Gastrocnemius medialis (tissue), 4 donors: ENCODE data around the gene ARHGEF39. TPM values are rescaled to one million over a fixed set of nuclear protein-coding genes. Genes with fewer than 3 reads are reported as not detected.

ENCODE experiments used
- ATAC-seq, 2 donors: fragments of 150-250 bp; one replicate each; pipeline ENCODE4 v1.9.1; 2016
- DNase-seq, 2 donors: peaks; one replicate each; pipeline ENCODE4 v3.0.0-alpha.2; 2019
- H3K27ac ChIP-seq, 4 donors: fragments of 200-600 bp; sonication (generic); 1 replicate in 1 of 4; 2 replicates in 3 of 4; pipeline ENCODE4 v1.5.1; 2016 to 2018; ENCODE audit warnings: mild to moderate bottlenecking in 2 of 4, moderate library complexity in 1 of 4
- H3K27me3 ChIP-seq, 3 donors: fragments of 200-600 bp; sonication (generic) in 2 of 3; 1 replicate in 1 of 3; 2 replicates in 2 of 3; pipeline versions ENCODE4 v1.5.1 to v1.6.0; 2016 to 2019; ENCODE audit warnings: mild to moderate bottlenecking in 1 of 3, moderate library complexity in 1 of 3
- H3K36me3 ChIP-seq, 2 donors: fragments of 200-600 bp; sonication (generic) in 1 of 2; one replicate each; pipeline ENCODE4 v1.5.1; 2017 to 2018
- H3K4me1 ChIP-seq, 2 donors: fragments of 200-600 bp; sonication (generic) in 1 of 2; one replicate each; pipeline ENCODE4 v1.5.1; 2016 to 2017; ENCODE audit warnings: mild to moderate bottlenecking in 2 of 2
- H3K4me3 ChIP-seq, 4 donors: fragments of 200-600 bp; sonication (generic) in 3 of 4; 1 replicate in 1 of 4; 2 replicates in 3 of 4; pipeline ENCODE4 v1.5.1; 2016 to 2019; ENCODE audit warnings: mild to moderate bottlenecking in 2 of 4
- H3K9me3 ChIP-seq, 3 donors: fragments of 200-600 bp; sonication (generic) in 2 of 3; 1 replicate in 1 of 3; 2 replicates in 2 of 3; pipeline ENCODE4 v1.5.1; 2016 to 2019
- POLR2A ChIP-seq, 2 donors: fragments of 450-650 bp; IDR thresholded peaks; one replicate each; pipeline ENCODE4 v1.6.1; 2017; ENCODE audit warnings: antibody characterized with exemption in 2 of 2, mild to moderate bottlenecking in 2 of 2, moderate library complexity in 2 of 2
- in situ Hi-C, 4 donors: fragments of 200-750 bp; cut with MboI; loops; one replicate each; pipeline versions ENCODE4 v1.15.0 to v1.8.0; 2017; ENCODE audit warnings: low sequenced_read_pairs in 4 of 4
- intact Hi-C: fragments of 100-400 bp; cut with DNase I; formaldehyde crosslinking; loops from one replicate; pipeline ENCODE4 v1.15.1; 2023; ENCODE audit warnings: low total_unique reads
- total RNA-seq, 4 donors: library from RNA; depleted of rRNA; stranded (reverse); fragments of >200 nt; gene quantifications; one replicate each; pipeline versions ENCODE4 v1.1.0 to v1.2.3, GENCODE V29; 2016
- TF ChIP-seq, protein P1 (sequence below), 5 experiments: fragments of 450-650 bp in 3 of 5; fragments of 200-600 bp in 2 of 5; sonication (generic) in 2 of 5; IDR thresholded peaks in 4 of 5; conservative IDR thresholded peaks in 1 of 5; 1 replicate in 4 of 5; 2 replicates in 1 of 5; pipeline ENCODE4 v1.5.1; 2016 to 2019; ENCODE audit warnings: antibody characterized with exemption in 5 of 5, mild to moderate bottlenecking in 3 of 5, moderate library complexity in 3 of 5

ARHGEF39 gene
- total RNA-seq, 4 donors from 2014 or later, result 0.07 to 0.10 TPM; not detected in 2

DNA sequence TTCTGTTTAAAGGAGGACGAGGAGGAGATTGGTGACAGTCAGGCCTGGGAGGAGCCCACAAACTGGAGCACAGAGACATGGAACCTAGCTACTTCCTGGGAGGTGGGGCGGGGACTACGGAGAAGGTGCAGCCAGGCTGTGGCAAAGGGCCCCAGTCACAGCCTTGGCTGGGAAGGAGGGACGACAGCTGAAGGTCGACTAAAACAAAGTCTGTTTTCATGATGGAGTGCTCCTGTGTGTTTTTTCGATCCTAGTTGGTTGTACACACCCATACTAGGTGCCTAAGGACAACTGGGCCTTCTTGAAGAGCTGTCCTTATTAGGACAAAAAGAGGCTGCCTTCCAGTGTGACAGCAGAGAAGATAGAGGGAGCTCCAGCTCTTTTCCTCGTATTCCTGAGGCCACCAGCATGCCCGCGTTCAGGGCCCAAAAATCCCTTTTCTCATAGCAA is 4.0 kb downstream of the ARHGEF39 start:
- in situ Hi-C loops (loop anchor here in 2 of 4 donors (10.0 to 25.0 kb wide), 2 partner anchors 64 to 99 kb away; a partner anchor contains a TSS), intact Hi-C loops (no loop called here)
- Histone ChIP-seq H3K27ac (peak overlapping the region; percentile 92 to 97 (median 96)), H3K4me3 (no peak overlapping the region), H3K4me1 (peaks cover 33 to 38% of the 10 kb centered on the region in 2 donors), H3K36me3 (peaks cover 0 to 12% of the 10 kb centered on the region in 2 donors), H3K9me3 (no peaks in the 10 kb centered on the region), H3K27me3 (no peaks in the 10 kb centered on the region)
- TF ChIP-seq, protein P1, sequence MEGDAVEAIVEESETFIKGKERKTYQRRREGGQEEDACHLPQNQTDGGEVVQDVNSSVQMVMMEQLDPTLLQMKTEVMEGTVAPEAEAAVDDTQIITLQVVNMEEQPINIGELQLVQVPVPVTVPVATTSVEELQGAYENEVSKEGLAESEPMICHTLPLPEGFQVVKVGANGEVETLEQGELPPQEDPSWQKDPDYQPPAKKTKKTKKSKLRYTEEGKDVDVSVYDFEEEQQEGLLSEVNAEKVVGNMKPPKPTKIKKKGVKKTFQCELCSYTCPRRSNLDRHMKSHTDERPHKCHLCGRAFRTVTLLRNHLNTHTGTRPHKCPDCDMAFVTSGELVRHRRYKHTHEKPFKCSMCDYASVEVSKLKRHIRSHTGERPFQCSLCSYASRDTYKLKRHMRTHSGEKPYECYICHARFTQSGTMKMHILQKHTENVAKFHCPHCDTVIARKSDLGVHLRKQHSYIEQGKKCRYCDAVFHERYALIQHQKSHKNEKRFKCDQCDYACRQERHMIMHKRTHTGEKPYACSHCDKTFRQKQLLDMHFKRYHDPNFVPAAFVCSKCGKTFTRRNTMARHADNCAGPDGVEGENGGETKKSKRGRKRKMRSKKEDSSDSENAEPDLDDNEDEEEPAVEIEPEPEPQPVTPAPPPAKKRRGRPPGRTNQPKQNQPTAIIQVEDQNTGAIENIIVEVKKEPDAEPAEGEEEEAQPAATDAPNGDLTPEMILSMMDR (IDR thresholded peaks at IDR 0.05 in 4 of 5, conservative IDR thresholded peaks at IDR 0.05 in 1 of 5), result peak; percentile 23 to 59 (median 41)
- no peak for TF ChIP-seq POLR2A (IDR thresholded peaks at IDR 0.05)
- ATAC-seq (no peak), DNase-seq (no peak)

DNA sequence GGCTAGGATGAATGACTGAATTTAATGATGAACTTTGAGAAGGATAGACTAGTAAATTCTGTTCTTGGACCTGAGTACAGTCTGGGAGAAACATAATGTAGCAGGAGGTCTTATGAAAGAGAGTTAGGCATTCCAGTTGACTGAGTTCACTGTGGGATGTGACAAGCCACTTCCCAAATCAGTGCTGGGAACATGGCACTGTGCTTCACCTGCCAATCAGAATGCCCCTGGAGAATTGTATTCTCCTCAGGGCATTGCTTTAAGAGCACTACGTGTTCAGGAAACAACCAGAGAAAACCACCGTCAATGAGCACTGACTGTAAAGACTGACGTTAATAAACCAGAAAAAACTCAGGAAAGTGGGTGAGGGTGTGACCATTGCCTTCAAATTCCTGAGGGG is 5.7 kb downstream of the ARHGEF39 start:
- in situ Hi-C loops, result loop anchor here in 1 of 4 donors (25.0 kb wide), 1 partner anchor 97 kb away; a partner anchor contains a TSS
- ATAC-seq, result peak; percentile 37 to 50

DNA sequence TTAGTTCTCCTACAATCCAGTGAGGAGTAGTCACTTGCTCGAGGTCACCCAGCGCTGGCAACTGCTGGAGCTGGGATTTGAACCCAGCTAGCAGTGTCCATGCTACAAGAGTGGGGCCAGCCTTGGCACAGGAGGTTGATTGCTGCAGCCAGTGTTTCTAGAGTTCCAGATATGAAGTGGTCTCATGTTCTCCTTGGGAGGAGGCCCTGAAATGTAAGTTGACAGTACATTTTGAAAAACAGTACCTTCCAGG is 6.1 kb downstream of the ARHGEF39 start:
- Histone ChIP-seq H3K36me3 (peaks cover 0 to 12% of the 10 kb centered on the region in 2 donors), H3K4me1 (peaks cover 28 to 29% of the 10 kb centered on the region in 2 donors), H3K9me3 (no peaks in the 10 kb centered on the region), H3K27ac (peak overlapping the region; percentile 92 to 97 (median 96)), H3K4me3 (peak overlapping the region; percentile 79 to 85 (median 82)), H3K27me3 (no peaks in the 10 kb centered on the region)
- no peak for TF ChIP-seq POLR2A (IDR thresholded peaks at IDR 0.05)
- TF ChIP-seq, protein P1 (IDR thresholded peaks at IDR 0.05 in 4 of 5, conservative IDR thresholded peaks at IDR 0.05 in 1 of 5), result no peak
- peak in 1 of 2 donors; percentile 70 for DNase-seq
- intact Hi-C loops, result loop anchor here (1.0 to 10.0 kb wide), 5 partner anchors 31 to 664 kb away; partner anchors contain the start of genes CREB3, SPAG8 and TLN1
- ATAC-seq, result peak; percentile 10 to 21
- in situ Hi-C loops, result loop anchor here in 1 of 4 donors (25.0 kb wide), 1 partner anchor 97 kb away; a partner anchor contains a TSS

More for the DNA sequence above, 5.7 kb downstream of the ARHGEF39 start:
- H3K36me3 ChIP-seq, result peaks cover 0 to 12% of the 10 kb centered on the region in 2 donors
- TF ChIP-seq, protein P1 (IDR thresholded peaks at IDR 0.05 in 4 of 5, conservative IDR thresholded peaks at IDR 0.05 in 1 of 5), result no peak
- peak; percentile 8 to 18 for TF ChIP-seq POLR2A (IDR thresholded peaks at IDR 0.05)
- no peaks in the 10 kb centered on the region for H3K9me3 ChIP-seq
- no peaks in the 10 kb centered on the region for H3K27me3 ChIP-seq
- H3K4me1 ChIP-seq, result peaks cover 28 to 29% of the 10 kb centered on the region in 2 donors
- peak overlapping the region; percentile 92 to 97 (median 96) for H3K27ac ChIP-seq
- DNase-seq, result peak in 1 of 2 donors; percentile 62
- intact Hi-C loops, result loop anchor here (2.0 to 10.0 kb wide), 3 partner anchors 95 to 665 kb away; partner anchors contain the start of gene SPAG8
- peak overlapping the region; percentile 79 to 85 (median 82) for H3K4me3 ChIP-seq

DNA sequence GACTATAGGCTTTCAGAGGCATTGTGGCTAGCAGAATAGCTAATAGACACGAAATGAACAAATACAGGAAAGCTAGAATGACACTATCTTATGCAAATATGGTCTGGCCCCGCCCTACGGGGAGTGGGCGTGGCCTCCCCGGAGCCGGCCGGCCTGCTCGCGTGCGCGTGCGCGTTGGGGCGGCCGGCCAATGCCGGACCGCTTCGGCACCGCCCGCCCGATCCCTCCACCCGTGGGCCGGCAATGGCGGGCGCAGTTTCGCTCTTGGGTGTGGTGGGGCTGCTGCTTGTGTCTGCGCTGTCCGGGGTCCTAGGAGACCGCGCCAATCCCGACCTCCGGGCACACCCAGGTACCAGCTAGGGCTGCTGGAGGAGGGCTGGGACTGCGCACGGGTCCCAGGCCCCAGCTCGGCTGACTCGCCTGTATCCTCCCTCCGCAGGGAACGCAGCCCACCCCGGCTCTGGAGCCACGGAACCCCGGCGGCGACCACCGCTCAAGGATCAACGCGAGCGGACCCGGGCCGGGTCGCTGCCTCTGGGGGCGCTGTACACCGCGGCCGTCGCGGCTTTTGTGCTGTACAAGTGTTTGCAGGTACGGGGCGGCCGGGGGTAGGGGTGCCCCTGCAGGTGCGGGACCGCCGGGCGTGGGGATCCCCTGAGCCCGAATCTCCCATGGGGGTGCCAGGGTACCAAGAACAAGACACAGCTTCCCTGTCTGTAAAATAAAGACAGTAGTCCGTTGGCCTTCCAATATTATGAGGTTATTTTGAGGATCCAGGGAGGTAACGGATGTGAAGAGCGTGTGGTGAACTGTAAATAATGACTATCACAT is 6.6 kb downstream of the ARHGEF39 start, which contains the start of gene CCDC107:
TSS of gene CCDC107 (plus strand) at position 156 of the 831 bp plus-strand sequence. CDS start at position 244, 88 bp downstream.
- Histone ChIP-seq H3K36me3 (peaks cover 0 to 12% of the 10 kb centered on the region in 2 donors), H3K9me3 (no peaks in the 10 kb centered on the region), H3K27ac (peak within 1 kb of the TSS; percentile 92 to 97 (median 96)), H3K4me1 (peaks cover 28 to 29% of the 10 kb centered on the region in 2 donors), H3K4me3 (peak within 1 kb of the TSS; percentile 79 to 85 (median 82)), H3K27me3 (no peaks in the 10 kb centered on the region)
- DNase-seq (peak; percentile 67 to 74), ATAC-seq (peak; percentile 73 to 81)
- TF ChIP-seq POLR2A (IDR thresholded peaks at IDR 0.05), result peak; percentile 81 to 92
- TF ChIP-seq, protein P1 (IDR thresholded peaks at IDR 0.05 in 4 of 5, conservative IDR thresholded peaks at IDR 0.05 in 1 of 5), result peak; percentile 62 to 83 (median 77)
- in situ Hi-C loops, result loop anchor here in 1 of 4 donors (25.0 kb wide), 1 partner anchor 96 kb away; a partner anchor contains a TSS
- intact Hi-C loops, result loop anchor here (1.0 to 10.0 kb wide), 5 partner anchors 32 to 664 kb away; partner anchors contain the start of genes CREB3, SPAG8 and TLN1
